GM19099 (cell line): ENCODE measurements around the gene USP43.

Experiments
- POLR2A ChIP-seq: IDR thresholded peaks from 3 replicates; pipeline ENCODE4 v1.6.1; 2011; ENCODE audit warnings: low read depth; ENCODE audit not compliant: insufficient read length; ENCODE audit errors: extremely low read depth

USP43 gene

DNA sequence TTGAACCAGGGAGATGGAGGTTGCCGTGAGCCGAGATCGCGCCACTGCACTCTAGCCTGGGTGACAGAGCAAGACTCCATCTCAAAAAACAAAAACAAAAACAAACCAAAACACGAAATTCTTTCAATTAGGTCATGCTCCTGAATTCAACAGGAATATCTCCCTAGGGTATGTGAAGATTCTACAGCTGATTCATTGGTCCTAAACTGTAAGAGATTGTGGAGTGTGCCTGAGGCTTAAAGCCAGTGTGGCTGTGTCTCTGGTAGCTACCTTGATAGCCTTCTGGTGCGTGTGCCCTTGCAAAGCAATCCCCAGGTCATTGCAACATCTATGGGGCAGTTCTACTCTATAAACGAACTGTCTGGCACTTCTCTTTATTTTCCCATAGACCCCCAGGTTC, 48.4 kb downstream of the USP43 start:
- TF ChIP-seq POLR2A = no peak

DNA sequence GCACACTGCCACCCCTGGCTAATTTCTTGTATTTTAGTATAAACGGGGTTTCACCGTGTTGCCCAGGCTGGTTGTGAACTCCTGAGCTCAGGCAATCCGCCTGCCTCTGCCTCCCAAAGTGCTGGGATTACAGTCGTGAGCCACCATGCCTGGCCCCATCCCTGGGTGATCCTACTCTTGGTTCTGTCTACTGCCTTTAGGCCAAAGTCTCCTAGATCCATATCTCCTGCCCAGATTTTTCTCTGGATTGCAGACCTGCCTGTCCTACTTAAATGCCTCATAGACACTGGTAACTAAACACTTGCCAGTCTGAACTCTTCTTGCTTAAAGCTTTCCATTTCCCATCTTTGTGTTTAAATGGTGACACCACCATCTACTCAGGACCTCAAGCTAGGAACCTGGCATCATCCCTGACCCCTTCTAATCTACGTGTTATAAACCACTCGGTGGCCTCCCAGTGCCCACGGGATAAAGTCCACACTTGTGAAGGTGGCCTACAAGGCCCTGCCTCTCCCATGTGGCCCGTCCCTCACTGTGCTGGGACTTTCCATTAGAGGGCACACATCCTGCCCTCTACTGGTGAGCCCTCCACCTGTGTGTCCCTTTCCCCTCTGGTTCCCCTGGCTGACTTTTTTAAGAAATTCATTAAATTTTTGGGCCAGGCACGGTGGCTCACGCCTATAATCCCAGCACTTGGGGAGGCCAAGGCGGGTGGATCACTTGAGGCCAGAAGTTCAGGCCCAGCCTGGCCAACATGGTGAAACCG, 51.1 kb downstream of the USP43 start:
- no peak for TF ChIP-seq POLR2A

DNA sequence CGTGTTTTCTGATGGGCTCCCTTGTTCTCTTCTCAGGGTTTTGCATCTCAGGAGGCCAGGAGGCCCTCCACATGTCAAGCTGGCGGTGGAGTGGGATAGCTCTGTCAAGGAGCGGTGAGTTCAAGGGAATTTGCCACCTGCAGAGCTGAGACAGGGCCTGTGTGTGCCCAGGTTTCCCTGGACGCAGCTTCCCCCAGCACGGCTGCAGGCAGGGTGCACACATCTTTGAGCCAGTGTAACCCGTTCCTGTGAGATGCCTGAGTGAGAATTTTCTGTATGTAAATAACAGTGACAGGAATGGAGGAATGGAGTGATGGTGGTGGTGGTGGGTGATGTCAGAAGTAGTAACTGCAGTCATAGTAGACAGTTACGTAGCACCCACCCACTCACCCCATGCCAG, 54.8 kb downstream of the USP43 start:
- TF ChIP-seq POLR2A = no peak

DNA sequence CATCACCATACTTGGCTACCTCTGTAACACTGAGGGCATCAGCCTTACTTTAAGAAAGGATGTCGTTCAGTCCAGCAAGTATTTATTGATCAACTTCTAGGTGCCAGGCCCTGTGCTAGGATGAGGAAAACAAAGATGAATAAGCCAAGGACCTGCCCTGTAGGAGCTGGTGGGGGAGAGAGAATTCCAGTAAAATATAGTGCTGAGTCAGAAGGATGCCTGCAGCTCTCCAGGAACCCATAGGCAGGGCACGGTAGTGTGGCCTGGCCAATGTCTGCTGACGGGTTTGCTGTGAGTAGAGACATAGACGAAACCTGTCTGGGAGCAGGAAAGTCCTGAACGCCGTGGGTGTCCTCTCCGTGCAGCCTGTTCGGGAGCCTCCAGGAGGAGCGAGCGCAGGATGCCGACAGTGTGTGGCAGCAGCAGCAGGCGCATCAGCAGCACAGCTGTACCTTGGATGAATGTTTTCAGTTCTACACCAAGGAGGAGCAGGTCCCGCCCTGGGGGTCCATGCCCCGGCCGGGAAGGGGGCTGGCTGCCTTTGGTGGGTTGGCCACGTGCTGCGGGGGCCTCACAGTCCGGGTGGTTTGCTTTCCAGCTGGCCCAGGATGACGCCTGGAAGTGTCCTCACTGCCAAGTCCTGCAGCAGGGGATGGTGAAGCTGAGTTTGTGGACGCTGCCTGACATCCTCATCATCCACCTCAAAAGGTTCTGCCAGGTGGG, 55.6 kb downstream of the USP43 start:
- no peak for TF ChIP-seq POLR2A

DNA sequence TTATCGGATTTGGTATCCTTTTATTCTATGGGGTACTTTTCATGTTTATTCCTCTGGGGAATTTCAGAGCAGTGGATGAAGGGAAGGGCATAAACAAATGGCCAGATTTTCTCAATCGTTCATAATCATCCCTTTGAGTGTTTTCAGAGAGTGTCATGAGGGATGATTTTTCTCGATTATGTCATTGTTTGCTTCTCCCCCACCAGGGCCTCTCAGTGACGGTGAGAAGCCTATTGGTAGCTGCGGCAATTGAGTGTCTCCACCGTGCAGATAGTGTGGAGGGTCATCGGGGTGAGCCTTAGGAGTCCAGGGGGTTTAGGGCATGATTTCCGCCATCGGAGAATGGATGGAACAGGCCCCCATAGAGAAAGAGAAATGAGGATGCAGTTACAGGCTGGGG, 57.2 kb downstream of the USP43 start:
- TF ChIP-seq POLR2A = no peak

DNA sequence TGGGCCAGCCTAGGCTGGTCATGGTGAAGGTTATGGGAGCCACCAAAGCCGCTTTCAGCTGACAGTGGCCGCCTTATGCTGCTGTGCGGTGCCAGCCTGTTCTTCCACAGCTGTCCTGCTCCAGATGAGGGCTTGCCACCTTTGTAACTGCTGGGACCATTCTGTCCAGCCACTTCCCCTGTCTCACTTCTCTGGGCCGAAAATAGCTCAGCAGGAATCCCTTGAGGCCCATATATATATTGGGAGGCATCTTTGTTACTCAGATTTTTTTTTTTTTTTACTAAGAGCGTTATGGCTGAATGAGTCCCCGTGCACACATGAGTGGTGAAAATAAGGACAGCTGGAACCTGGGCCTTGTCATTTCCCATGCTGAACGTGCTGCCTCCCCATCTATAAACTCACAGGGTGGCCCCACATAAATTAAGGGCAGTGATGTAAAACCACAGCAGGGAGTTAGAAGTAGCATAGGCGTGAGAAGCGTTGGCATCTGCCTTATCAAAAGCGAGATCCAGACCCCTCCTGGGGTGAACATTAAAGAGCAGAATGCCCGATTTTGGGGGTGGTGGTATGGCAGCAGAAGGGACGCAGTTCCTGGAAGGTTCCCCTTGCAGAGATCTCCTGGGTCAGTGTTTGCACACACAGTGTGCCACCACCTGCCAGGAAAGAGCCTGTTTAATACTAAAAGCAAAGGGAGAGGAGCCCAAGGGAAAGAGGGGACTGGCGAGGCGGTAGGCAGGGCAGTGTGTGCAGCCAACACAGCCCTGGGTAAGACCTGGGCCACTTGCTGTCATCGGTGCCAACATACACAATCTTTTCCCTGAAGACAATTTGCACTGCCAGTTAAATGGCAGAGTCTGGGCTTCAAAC, 57.8 kb downstream of the USP43 start:
- no peak for TF ChIP-seq POLR2A

DNA sequence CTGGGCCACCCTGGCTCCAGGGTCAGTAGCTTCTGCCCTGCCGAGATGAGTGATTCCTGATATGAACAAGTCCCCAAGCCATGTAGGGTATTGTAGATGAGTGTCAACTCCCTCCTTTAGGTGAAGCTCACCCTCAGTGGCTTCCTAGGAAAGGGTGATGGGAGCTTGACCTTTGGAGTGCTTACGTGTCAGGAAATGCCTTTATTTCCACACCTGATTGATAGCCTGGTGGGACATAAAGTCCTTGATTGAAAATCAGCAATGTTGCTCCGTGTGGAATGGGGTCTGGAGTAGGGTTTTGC, 58.4 kb downstream of the USP43 start:
- TF ChIP-seq POLR2A = no peak

DNA sequence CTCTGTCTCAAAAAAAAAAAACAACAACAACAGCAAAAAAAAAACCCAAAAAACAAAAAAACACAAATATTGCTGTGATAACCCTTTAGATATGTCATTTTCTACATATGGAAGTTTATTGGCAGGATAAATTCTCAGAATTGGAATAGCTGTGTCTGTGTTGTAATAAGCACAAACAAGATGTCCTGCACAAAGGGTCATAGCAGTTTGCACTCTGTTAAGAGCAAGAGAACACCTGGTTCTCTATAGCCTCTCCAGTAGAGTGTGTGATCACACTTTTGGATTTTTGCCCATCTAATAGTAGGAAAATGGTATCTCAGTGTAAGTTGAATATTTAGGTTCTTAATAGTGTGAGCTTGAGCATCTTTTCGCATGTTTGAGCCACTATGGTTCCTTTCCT, 60.4 kb downstream of the USP43 start:
- no peak for TF ChIP-seq POLR2A

DNA sequence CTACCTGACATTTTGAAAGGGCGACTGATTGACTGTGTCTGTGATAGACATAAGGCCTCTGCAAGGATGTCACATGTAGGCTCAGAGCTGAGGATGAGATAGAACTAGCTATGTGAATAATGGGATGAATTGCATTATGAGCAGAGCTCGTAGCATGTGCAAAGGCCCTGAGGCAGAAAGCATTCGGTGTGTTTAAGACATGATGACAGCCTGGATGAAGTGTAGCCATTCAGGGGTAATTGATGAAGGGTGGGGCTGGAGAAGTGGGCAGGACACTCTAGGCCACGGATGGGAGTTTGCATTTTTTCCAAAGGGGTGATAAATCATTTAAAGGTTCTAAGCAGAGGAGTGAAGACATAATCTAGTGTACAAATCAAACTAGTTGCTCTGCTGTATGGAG, 62.6 kb downstream of the USP43 start:
- no peak for TF ChIP-seq POLR2A

DNA sequence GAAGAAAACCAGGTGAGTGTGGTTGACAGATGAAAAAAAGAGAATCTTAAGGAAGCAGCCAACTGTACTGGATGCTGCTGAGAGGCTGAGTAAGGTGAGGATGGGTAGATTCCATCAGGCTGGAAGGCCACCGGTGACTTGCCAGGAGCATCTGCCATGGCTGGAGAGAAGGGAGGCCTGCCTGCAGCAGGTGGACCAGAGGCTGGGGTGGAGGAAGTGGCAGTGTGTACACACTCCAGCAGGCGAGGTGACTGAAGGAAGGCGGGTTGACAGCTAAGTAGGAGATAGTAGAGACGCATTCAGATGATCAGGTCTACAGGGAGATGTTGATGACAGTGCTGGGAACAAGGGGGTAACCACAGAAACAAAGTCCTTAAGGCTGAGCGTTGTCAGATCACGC, 69.5 kb downstream of the USP43 start:
- TF ChIP-seq POLR2A = no peak

DNA sequence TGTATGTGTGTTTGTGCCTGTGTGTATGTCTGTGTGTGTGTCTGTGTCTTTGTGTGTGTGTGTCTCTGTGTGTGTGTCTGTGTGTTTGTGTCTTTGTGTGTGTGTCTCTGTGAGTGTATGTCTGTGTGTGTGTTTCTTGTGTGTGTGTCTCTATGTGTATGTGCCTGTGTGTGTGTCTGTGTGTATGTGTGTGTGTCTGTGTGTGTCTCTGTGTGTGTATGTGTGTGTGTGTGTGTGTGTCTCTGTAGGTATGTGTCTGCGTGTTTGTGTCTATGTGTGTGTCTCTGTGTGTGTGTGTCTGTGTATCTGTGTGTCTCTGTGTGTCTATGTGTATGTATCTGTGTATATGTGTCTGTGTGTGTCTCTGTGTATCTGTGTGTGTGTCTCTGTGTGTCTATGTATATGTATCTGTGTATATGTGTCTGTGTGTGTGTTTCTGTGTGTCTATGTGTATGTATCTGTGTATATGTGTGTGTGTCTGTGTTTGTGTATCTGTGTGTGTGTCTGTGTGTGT, 70.2 kb downstream of the USP43 start:
- no peak for TF ChIP-seq POLR2A

DNA sequence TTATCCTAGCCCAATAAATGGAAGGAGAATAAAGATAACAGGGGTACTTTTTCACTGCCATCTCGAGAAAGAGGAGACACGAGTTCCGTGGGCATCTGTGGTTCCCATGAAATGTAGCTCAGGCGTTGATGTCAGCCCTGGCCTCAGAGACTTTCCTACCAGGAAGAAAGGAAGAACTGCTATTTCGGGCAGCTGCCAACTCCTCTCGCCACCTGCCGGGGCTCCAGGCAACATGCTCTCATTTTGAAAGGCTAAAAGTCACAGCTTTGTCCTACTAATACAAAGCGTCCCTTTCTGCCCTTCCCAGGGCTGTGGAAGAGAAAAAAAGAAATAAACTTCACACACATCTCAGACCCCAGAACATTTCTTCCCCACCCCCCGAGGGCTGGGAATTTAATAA, 80.3 kb downstream of the USP43 start:
- no peak for TF ChIP-seq POLR2A

DNA sequence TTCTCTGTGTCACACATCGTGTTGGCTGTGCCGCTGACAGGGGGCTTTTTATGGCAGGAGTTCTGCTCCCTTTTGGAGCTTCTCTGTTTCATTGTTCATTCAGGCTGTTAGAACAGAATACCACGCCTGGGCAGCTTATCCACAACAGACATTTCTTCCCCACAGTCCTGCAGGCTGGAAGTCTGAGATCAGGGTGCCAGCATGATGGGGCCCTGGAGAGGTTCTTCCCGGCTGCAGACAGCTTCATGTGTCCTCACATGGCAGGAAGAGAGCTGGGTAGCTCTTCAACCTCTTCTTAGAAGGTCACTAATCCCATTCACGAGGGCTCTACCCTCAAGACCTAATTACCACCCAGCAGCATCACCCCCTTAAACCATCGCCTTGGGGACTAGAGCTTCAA, 81.0 kb downstream of the USP43 start:
- no peak for TF ChIP-seq POLR2A

DNA sequence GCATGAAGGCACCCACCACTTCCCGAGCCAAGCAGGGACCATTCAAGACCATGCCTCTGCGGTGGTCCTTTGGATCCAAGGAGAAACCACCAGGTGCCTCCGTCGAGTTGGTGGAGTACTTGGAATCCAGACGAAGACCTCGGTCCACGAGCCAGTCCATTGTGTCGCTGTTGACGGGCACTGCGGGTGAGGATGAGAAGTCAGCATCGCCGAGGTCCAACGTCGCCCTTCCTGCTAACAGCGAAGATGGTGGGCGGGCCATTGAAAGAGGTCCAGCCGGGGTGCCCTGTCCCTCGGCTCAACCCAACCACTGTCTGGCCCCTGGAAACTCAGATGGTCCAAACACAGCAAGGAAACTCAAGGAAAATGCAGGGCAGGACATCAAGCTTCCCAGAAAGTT, 82.7 kb downstream of the USP43 start:
- no peak for TF ChIP-seq POLR2A

DNA sequence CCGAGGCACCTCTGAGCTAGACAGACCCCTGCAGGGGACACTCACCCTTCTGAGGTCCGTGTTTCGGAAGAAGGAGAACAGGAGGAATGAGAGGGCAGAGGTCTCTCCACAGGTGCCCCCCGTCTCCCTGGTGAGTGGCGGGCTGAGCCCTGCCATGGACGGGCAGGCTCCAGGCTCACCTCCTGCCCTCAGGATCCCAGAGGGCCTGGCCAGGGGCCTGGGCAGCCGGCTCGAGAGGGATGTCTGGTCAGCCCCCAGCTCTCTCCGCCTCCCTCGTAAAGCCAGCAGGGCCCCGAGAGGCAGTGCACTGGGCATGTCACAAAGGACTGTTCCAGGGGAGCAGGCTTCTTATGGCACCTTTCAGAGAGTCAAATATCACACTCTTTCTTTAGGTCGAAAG, 83.2 kb downstream of the USP43 start:
- TF ChIP-seq POLR2A = no peak
